SKM-1 (cell line): ENCODE measurements around the gene FABP6.
"Not testable (repeated sequence)": the region's sequence is repeated elsewhere in the genome, so short reads cannot be mapped to it uniquely, and the experiment has no call there.

Source experiments
- DNase-seq: peaks from one replicate; lab custom pipeline; 2025; ENCODE audit not compliant: unreplicated experiment; lab: John Stamatoyannopoulos, UW

FABP6 gene

DNA sequence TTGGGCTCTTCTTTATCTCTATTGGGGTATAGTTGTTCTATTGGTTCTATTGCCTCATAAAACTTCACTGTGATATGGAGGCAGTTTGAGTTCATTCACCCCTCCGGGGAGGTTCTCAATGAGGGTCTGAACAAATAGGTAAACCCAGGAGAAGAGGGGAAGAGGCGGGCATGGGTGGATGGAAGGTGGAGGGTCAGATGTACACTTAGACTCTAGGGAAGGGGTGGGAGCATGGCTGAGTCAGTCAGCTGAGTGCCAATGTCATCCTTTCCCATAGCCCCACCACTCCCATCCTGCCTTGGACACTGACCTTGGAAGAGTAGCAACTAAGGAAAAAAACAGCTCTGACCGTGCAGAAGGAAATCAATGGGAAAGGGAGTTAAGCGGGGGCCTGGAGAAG is 9.9 kb upstream of the FABP6 start:
- no peak for DNase-seq

DNA sequence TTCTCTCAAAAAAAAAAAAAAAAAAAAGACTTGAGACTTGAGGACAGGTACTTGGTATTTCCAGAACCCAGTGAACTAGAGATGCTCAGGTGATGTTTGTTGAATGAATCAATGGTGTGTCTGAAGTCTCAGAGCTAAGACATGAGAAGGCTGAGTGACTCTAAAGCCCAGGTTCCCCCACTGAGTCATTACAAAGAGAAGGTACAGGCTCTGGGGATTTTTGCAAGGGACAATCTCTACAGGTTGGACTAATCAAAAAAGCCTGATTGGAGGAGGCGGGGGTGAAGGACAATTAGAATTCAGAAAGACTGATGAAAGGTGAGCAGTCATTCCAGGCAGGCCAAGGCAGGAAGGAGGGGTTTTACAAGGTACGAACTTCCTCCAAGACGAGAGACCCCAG is 8.2 kb upstream of the FABP6 start:
- no peak for DNase-seq

DNA sequence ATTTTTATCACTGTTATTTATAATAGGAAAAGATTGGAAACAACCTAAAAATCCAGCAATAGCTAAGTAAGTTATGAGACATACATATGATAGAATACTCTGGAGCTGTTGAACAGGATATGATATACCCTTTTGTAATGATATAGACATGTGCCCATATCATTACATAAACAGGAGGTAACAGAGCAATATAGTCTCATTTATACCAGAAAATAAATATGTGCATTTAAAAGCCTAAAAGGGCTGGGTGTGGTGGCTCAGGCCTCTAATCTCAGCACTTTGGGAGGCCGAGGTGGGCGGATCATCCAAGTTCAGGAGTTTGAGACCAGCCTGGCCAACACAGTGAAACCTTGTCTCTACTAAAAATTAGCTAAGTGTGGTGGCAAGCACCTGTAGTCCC is 2.3 kb upstream of the FABP6 start:
- no peak for DNase-seq

DNA sequence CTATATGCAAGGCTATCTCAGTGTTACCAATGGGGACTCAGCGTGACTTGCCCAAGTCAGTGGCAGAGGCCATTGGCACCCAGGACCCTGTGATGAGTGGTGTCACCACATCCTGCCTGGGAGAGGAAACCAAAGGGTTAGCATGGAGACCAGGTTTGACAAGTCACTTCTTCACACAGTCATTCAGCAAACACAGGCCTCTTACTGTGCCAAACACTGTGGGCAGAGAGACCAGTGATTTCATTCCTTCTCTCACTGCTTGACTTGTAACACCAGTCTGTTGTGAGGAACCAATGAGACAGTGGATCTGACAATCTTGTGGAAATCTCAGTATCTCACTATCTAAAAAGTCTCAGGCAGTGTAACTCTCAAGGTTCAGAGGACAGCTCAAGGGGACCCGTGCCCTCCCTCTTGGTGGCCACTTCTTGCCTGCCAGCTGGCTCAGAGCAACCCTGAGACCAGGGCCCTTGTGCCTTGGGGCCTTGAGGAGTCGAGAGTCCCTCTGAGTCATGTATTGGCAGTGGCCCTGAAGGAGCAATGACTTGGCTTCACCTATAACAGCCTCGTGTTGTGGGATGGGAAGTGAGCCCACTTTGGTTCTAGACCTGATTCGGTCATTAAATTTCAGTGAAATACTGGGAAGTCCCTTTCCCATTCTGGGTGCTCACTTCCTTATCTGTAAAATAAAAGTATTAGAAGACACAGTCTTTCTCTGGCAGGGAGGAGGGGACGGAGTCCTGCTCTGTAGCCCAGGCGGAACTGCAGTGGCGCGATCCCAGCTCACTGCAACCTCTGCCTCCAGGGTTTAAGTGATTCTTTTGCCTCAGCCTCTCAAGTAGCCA is 1.6 kb downstream of the FABP6 start:
- no peak for DNase-seq

DNA sequence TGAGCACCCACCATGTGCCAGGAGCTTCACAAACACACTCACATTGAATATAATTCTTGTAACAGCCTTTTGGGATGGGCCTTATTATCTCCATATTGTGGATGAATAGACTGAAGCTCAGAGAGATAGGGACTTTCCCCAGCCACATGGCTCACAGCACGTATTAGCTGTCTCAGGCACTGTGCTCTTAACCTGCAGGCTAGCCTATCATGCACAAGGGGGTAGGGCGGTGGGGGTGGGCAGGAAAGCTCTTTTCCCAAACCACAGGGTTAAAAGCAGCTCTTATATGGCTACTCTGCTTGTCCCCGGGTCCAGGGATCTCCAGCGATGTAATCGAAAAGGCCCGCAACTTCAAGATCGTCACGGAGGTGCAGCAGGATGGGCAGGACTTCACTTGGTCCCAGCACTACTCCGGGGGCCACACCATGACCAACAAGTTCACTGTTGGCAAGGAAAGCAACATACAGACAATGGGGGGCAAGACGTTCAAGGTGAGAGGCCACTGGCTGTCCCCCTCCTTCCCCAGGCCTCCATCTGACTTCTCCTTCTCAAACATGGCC is 2.6 kb downstream of the FABP6 start:
- DNase-seq: no peak

DNA sequence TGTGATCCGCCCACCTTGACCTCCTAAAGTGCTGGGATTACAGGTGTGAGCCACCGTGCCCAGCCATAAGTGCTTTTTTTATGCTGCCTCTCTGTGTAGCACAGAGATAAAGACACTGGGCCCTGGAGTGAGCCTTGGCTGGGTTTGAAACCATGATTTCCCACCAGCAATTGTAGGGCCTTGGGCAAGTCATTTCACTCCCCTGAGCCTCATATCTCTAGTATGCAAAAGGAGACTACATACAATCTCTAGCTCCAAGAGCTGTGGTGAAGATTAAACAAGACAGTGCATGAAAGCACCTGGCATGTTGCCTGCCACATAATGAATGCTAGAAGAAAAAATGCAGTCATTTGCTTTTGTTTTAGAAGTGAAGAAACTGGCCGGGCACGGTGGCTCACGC is 3.9 kb downstream of the FABP6 start:
- no peak for DNase-seq

DNA sequence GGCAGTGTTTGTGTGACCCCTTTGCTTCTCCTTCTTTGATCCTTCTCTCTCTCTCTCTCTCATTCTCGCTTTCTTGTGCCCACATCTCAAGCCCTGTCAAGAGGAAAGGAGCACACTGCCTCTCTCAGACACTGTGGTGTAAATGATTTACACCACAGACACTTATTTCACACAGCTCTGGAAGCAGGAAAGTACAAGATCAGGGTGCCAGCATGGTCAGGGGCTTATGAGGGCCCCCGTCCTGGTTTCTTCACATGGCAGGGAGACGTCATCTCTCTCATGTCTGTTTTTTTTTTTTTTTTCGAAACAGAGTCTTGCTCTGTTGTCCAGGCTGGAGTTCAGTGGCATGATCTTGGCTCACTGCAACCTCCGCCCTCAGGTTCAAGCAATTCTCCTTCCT is 6.4 kb downstream of the FABP6 start:
- no peak for DNase-seq

DNA sequence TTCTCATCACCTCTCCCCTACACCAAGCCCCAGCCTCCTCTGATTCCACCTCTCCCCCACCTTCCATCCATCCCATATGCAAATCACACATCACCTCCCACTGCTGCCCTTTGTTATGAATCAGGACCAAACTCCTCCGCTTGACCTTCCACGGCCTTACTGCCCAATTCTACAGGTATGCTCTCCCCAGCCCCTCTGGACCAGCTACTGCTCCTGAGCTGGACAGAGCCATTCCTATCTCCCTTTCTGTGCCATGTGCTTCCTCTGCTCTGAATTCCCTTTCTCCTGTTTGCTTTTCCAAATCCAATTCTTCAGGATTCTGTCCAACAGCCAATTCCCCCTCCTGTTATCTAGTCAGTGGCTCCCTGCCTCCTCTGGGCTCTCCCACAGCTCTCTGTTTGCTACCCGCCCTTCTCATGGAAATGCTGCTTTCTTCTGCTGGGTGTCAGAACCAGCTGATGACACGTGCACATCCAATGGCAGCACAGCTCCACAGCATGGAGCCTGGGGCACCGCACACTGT is 8.3 kb downstream of the FABP6 start:
- DNase-seq: no peak

DNA sequence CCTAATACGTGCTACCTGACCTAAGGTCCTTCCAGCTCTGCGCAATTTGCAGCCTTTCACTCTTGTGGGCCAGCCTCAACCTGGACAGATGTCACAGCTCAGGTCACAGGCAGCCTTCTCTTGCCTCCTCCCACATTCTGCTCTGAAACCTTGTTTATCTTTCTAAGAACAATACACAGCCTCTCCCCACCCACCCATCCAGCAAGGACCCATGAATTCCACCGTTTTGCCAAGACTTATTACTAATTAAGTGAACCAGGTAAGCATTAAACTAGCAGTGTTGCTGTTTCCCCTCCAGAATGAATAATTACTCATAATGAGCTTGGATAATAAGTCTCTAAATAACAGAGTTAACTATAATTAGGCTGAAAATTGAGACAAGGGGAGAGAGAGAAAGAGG is 11.0 kb downstream of the FABP6 start:
- no peak for DNase-seq

DNA sequence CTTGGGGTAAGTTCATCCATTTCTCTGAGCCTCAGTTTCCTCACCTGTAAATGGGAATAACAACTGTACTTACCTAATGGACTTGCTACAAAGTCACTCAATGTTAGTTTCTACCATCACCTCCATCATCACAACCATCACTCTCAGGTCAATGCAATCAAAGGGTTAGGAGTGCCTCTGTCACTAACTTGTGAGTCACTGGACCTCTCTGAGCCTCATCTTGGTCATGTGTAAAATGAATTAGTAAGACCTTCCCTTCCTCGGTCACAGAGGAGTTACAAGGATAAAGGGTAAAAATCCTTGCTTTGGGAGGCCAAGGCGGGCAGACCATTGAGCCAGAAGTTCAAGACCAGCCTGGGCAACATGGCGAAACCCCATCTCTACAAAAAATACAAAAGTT is 12.8 kb downstream of the FABP6 start:
- no peak for DNase-seq

DNA sequence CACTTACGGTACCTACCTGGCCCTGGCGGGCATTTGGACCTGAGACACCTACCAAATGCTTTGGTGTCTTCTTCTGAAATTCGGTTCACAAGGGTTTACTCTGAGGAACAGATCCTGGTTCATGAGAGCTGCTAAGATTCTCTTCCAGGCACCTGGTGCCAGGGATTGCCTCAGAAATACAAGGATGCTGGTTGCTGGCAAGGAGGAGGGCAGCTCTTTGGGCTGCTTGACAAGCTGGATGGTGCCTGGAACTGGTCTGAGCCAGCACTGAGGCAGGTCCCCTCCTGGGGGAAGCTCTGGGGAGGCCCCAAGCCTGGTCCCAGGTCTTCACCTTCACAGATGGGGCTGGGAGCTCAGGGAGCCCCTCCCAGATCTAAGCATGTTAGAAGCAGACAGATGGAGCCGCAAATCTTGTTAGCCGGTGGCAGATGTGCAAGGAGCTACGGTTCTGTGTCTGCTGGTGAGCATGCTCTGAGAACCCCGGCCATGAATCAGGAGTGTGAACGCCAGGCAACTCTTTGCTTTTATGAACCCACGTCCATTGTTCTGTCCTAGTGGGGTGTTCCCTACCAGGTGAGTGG is 16.3 kb downstream of the FABP6 start:
- no peak for DNase-seq

DNA sequence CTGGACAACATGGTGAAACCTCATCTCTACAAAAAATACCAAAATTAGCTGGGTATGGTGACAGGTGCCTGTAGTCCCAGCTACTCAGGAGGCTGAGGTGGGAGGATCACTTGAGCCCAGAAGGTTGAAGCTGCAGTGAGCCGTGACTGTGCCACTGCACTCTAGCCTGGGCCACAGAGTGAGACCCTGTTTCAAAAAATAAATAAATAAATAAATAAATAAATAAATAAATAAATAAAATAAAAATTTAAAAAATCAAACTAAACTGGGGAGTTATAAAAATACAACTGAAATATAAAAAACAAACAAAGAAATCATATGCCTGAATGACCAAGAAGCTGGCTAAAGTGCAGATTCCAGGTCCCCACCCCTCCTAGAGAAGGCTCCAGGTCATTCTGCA is 20.3 kb downstream of the FABP6 start:
- not testable (repeated sequence) for DNase-seq

DNA sequence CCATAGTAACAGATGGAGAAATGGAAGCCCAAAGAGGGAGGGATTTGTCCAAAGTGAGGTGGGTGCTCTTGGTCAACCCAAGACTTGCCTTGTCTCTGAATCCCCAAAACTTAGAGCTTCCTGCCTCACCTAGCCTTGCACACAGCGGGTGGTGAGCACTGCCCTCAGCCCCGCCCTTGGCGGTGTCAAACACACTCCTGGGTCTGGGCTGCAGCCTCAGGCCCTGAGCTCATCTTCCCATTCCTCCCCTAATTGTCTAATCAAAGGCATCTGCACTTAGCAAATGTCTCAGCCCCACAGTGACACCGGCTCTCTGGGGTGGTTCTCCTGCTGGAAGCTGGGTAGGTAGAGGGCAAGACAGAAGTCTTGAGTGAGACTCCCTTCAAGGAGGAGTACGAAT is 20.9 kb downstream of the FABP6 start:
- no peak for DNase-seq

DNA sequence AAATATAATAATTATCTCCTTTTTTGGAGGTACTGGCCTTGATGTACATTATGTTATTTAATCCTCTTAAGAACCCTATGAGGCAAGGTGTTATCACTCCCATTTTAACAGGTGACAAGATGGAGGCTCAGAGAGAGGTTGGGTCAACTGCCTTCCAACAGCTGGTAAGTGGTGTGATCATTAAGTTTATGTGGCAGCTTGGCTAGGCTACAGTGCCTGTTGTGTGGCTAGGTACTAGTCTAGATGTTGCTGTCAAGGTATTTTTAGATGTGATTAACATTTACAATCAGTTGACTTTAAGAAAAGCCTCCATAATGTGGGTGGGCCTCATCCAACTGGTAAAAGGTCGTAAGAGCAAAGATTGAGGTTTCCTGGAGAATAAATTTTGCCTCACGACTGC is 21.5 kb downstream of the FABP6 start:
- DNase-seq: no peak

DNA sequence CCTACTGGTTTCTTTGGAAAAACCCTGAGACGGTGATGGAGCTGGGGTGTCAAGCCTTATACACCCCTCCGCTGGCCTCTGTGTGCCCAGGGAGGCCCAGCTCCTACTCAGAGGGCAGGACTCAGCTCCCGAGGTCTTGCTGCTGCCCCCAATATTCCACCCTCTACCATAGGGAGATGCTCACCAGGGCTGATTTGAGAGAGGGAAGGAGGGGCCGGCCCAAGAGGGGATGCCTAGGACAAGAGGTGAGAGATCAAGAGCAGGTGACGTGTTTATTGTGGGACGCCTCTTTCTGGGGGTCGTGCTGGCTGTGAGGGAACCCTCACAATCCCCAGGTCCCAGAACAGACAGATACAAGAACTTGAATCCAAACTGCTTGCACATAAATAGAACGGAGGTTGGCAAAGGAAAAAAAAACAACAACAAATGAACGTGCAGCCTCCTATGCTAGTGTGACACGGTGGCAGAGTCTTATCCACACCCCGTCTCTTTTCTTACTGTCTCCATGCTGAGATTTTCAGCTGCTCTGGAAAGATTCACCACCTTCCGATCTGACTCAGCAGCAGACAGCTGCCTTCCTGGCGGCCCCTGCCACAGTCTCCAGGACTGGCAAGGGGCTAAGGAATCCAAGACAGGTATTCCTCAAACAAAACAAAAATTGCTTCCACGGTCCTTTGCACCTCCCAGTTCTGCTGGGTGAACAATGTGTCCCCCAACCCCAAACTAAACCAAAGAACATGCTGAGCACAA is 22.3 kb downstream of the FABP6 start:
- DNase-seq: no peak

DNA sequence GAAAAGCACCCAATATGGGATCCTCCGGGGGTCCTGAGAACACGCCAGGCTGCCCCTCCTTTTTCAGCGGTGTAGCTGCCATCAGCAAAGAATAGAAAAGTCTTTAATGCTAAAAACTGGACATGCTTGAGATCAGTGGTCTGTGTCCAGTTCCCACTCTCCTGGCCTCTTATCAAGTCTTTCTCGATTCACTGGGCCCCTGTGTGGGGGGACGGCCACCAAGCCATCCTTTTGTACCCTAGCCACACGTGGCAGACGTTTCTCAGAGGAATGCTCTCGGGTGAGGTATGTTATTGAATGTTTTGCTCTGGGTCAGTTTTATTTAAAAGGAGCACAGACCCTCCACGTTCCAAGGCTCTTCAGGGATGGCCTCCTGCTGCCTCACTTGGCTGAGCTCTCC is 23.6 kb downstream of the FABP6 start:
- DNase-seq: no peak

DNA sequence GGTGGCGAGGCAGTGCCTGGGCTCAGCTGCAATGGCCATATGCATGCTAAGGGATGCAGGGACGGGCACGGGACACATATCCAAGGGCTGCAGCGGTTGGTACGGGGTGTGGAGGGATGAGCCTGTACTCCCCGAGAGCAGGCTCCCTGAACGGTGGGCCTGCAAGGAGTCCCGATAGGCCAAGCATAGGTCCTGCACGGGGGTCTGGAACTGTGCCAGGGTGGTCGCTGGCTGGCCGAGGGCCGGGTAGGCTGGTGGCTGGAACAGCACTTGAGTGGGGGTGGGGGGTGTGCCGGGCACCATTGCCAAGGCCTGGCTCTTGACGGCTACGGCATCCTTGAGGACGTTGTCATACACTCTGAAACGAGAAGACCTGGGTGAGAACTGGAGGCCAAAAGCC is 24.1 kb downstream of the FABP6 start:
- DNase-seq: no peak

DNA sequence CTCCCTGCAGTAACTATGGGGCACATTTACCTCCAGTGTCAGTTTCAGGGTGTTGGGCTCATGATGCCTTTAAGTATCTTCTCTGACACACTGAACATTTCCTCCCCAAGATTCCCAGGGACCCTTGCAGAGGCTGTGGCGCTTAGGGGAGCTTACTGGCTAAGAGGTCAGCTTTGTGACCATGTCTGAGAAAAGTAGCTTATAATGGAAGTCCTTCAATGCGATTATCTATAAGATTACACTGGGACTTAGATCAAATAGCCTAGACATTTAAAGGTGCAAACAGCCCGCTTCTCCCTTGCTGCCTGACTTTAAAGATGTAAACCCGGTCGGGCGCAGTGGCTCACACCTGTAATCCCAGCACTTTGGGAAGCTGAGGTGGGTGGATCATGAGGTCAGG is 25.4 kb downstream of the FABP6 start:
- no peak for DNase-seq

DNA sequence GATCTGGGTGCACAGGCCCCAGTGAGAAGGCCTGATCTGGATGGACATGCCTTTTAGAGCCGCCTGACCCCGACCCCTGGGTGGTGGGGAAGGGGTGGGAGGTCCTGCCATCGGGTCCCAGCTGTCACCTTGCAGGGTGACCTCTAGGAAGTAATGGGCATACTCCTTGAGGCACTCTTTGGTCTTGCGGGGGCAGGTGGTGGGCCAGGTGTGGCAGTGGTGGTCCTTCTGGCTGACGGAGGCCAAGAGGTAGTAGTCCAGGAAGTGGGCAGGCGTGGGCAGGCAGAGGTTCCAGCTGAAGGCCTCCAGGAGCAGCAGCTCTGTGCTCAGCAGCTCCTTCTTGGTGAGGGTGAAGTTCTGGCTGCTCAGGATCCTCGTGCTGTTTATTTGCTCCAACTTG is 30.0 kb downstream of the FABP6 start:
- no peak for DNase-seq

DNA sequence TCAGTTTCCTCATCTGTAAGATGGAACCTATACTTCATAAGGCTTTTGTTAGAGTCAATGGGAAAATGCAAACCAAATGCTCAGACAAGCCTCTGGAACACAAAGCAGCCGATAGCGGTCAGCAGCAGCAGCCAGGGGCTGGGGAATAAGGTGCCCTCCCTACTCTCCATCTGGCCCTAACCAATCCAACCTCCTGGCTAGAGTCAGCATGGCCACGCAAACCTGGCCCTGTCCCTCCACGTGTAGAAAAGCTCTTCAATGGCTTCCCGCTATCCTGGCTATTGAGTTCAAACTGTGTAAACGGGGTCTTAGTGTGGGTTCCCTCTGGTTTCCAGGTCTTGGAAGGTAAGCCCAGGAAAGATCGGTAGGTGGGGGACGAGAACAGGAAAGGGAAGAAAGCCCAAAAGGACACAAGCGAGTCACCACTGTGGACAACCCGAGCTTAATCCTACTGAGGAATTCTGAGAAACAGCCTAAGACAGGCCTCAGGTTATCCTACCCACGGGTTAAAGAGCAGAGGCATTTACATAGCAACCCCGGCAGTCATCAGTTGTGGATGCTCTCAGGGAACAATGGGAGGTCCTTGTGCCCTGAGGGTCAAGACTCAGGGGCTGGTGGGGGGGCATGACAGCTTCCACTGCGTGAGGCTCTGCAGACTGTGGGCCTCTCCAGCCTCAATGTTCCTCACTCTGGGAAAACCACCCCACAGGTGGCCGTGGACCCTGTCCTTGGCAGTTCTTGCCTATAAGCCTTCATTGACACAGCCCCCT is 30.9 kb downstream of the FABP6 start:
- DNase-seq: no peak
